NT2/D1 (cell line): ENCODE data around the gene NMBR.
"Not testable (repeated sequence)": the region's sequence is repeated elsewhere in the genome, so short reads cannot be mapped to it uniquely, and the experiment has no call there.

ENCODE experiments used
- DNase-seq: peaks from one replicate; pipeline ENCODE4 v3.0.0-alpha.2; 2011; ENCODE audit warnings: low read depth, low spot score
- H3K27me3 ChIP-seq: 2 replicates; pipeline ENCODE4 v1.6.0; 2011; ENCODE audit warnings: mild to moderate bottlenecking; ENCODE audit not compliant: insufficient read length, insufficient read depth
- H3K36me3 ChIP-seq: 2 replicates; pipeline ENCODE4 v1.6.1; 2011; ENCODE audit warnings: mild to moderate bottlenecking, low read length, mixed read lengths; ENCODE audit not compliant: insufficient read depth, insufficient read length
- H3K4me1 ChIP-seq: 2 replicates; pipeline ENCODE4 v1.5.1; 2011; ENCODE audit not compliant: insufficient read depth, insufficient read length
- H3K4me3 ChIP-seq: 2 replicates; pipeline ENCODE4 v1.5.1; 2011; ENCODE audit warnings: low read depth; ENCODE audit not compliant: insufficient read length
- H3K9ac ChIP-seq: 2 replicates; pipeline ENCODE4 v1.6.0; 2011; ENCODE audit warnings: low read depth; ENCODE audit not compliant: insufficient read length
- H3K9me3 ChIP-seq: 2 replicates; pipeline ENCODE4 v1.5.1; 2011; ENCODE audit warnings: mild to moderate bottlenecking, low read length; ENCODE audit not compliant: insufficient read depth
- SUZ12 ChIP-seq: IDR thresholded peaks from 2 replicates; pipeline ENCODE4 v1.6.1; 2011; ENCODE audit not compliant: insufficient read length, insufficient read depth; ENCODE audit errors: extremely low read depth
- YY1 ChIP-seq: IDR thresholded peaks from 2 replicates; pipeline ENCODE4 v1.6.1; 2011; ENCODE audit not compliant: insufficient read length, insufficient read depth
- ZNF274 ChIP-seq: IDR thresholded peaks from 2 replicates; pipeline ENCODE4 v1.6.1; 2011; ENCODE audit warnings: mild to moderate bottlenecking, low read depth, low read length

The NMBR gene

GRCh38 chr6:142087950-142088857 lies 58.7 kb downstream of the NMBR start:
- DNase-seq: no peak
- Histone ChIP-seq H3K27me3 (peaks cover 8% of the 10 kb centered on the region), H3K4me3 (no peak overlapping the region), H3K36me3 (no peaks in the 10 kb centered on the region), H3K9ac (no peak overlapping the region), H3K9me3 (no peaks in the 10 kb centered on the region), H3K4me1 (no peaks in the 10 kb centered on the region)
- TF ChIP-seq SUZ12 (no peak), YY1 (no peak), ZNF274 (no peak)

GRCh38 chr6:142079130-142079529 lies 67.8 kb downstream of the NMBR start:
- no peak for DNase-seq
- H3K4me1 ChIP-seq: no peaks in the 10 kb centered on the region
- no peak overlapping the region for H3K4me3 ChIP-seq
- no peak overlapping the region for H3K9ac ChIP-seq
- H3K36me3 ChIP-seq: no peaks in the 10 kb centered on the region
- H3K27me3 ChIP-seq: no peaks in the 10 kb centered on the region
- no peaks in the 10 kb centered on the region for H3K9me3 ChIP-seq
- TF ChIP-seq YY1 (no peak), ZNF274 (no peak), SUZ12 (no peak)

DNA sequence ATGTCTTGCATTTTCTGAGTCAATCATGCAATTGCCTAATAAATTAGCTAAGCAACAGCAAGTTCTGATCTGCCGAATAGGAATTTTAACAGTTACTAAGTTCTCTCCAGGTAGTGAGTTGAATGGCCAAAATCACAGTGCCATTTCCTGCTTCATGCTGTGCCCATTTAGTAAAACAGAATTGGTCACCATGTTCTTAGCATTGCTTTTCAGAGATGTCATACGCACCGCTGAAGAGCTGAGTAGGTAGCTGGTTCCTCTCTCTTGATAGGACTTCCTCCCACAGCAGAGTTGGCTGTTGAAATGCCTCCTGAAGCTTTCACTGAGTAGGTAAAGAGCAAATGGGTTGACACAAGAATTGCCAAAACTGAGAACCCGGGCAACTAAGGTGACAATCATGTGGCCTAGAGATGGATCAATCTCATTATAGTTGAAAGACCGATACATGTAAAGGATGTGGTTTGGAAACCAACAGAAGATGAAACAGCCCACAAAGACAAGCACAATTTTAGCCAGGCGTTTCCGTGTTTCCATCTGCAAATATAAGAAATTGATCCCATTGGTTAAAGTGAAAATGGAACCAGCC lies 71.3 kb downstream of the NMBR start:
- no peak overlapping the region for H3K4me3 ChIP-seq
- H3K9me3 ChIP-seq: no peaks in the 10 kb centered on the region; the same call in 1 of the 2 replicates
- no peak overlapping the region for H3K9ac ChIP-seq
- DNase-seq: no peak
- no peaks in the 10 kb centered on the region for H3K27me3 ChIP-seq
- TF ChIP-seq SUZ12: no peak
- no peak for TF ChIP-seq ZNF274
- no peak for TF ChIP-seq YY1
- H3K36me3 ChIP-seq: no peaks in the 10 kb centered on the region
- H3K4me1 ChIP-seq: no peaks in the 10 kb centered on the region

GRCh38 chr6:142074516-142074915 lies 72.4 kb downstream of the NMBR start:
- no peak overlapping the region for H3K9ac ChIP-seq

DNA sequence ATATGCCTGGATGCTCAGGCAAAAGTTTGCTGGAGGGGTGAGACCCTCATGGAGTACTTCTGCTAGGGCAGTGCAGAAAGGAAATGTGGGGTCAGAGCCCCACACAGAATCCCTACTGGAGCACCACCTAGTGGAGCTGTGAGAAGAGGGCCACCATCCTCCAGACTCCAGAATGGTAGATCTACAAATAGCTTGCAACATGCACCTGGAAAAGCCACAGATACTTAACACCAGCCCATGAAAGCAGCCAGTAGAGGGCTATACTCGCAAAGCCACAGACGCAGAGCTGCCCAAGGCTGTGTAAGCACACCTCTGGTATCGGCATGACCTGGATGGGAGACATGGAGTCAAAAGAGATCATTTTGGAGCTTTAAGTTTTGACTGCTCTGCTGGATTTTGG lies 74.9 kb downstream of the NMBR start:
- Histone ChIP-seq H3K36me3 (no peaks in the 10 kb centered on the region), H3K27me3 (no peaks in the 10 kb centered on the region), H3K4me3 (no peak overlapping the region), H3K9ac (no peak overlapping the region), H3K9me3 (no peaks in the 10 kb centered on the region; the same call in 1 of the 2 replicates), H3K4me1 (no peaks in the 10 kb centered on the region)
- TF ChIP-seq ZNF274 (no peak), SUZ12 (no peak), YY1 (no peak)
- DNase-seq: no peak

More at GRCh38 chr6:142074516-142074915, 72.4 kb downstream of the NMBR start:
- Histone ChIP-seq H3K4me1 (no peaks in the 10 kb centered on the region), H3K9me3 (no peaks in the 10 kb centered on the region; the same call in 1 of the 2 replicates), H3K36me3 (no peaks in the 10 kb centered on the region), H3K4me3 (no peak overlapping the region), H3K27me3 (no peaks in the 10 kb centered on the region)
- no peak for TF ChIP-seq SUZ12
- TF ChIP-seq ZNF274: no peak
- TF ChIP-seq YY1: no peak
- no peak for DNase-seq

DNA sequence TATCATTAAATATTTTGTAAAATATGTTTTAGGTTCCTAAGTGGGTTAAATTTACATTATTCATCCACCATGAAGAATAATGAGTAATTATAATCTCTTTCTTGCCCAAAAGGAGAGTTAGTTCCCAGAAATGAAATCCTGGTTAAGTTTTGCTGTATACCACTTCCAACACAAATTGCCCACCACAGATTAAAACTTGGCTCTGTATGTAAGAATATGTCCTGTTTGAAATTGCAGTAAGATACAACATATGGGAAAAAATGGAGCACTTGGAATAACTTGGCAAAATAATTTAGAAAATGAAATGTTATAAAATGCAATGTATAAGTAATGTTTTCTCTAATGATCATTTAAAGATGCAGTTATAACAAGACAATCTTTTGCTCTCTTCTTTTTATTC lies 78.5 kb downstream of the NMBR start:
- Histone ChIP-seq H3K36me3 (no peaks in the 10 kb centered on the region), H3K27me3 (no peaks in the 10 kb centered on the region), H3K4me1 (no peaks in the 10 kb centered on the region), H3K9ac (no peak overlapping the region), H3K4me3 (no peak overlapping the region), H3K9me3 (no peaks in the 10 kb centered on the region; the same call in 1 of the 2 replicates)
- TF ChIP-seq SUZ12 (no peak), YY1 (no peak), ZNF274 (no peak)
- no peak for DNase-seq

DNA sequence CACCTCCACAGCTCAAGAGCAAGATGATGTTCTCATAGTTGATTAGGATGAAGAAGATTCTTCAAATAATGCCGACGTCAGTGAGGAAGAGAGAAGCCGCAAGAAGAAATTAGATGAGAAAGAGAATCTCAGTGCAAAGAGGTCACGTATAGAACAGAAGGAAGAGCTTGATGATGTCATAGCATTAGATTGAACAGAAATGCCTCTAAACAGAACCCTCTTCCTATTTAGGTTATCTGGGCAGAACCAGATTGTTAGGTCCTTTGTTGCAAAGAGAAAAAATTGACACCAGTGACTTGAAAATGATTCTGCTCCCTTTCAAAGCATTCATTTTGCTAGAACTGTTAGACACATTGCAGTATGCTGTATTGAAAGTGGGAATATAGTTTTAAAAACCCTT lies 84.1 kb downstream of the NMBR start:
- H3K27me3 ChIP-seq, H3K4me3 ChIP-seq, H3K36me3 ChIP-seq, DNase-seq, H3K9me3 ChIP-seq, H3K4me1 ChIP-seq, H3K9ac ChIP-seq: not testable (repeated sequence)
